K562 (cell line): ENCODE results near the gene PRKCB. TPM values are rescaled to one million over a fixed set of nuclear protein-coding genes. Genes with fewer than 3 reads are reported as not detected.
A peak's percentile ranks its signal among the peaks of the same experiment; 100 is the strongest.

Experiments
- CEBPB ChIP-seq: fragments of 450-650 bp; IDR thresholded peaks from 2 replicates; pipeline ENCODE4 v1.6.1; 2016; ENCODE audit warnings: missing genetic modification characterization, missing compliant biosample characterization
- CEBPG ChIP-seq, 3 experiments: fragments of 200-800 bp in 1 of 3; sonication (Bioruptor generic) in 1 of 3; sonication (generic) in 1 of 3; formaldehyde crosslinking in 1 of 3; IDR thresholded peaks in 2 of 3; conservative IDR thresholded peaks in 1 of 3; 2 replicates each; pipeline versions ENCODE4 v1.6.1 to v1.8.0; 2016 to 2022; ENCODE audit warnings: missing compliant biosample characterization in 2 of 3, missing genetic modification characterization in 2 of 3, mild to moderate bottlenecking in 1 of 3, missing genetic modification reagents in 1 of 3
- CXXC5 ChIP-seq: fragments of 250-450 bp; sonication (Bioruptor Pico); IDR thresholded peaks from 2 replicates; pipeline ENCODE4 v1.8.0; 2022; ENCODE audit warnings: inconsistent platforms, mild to moderate bottlenecking, moderate library complexity
- FOXM1 ChIP-seq, 2 experiments: fragments of 450-650 bp in 1 of 2; sonication (generic) in 1 of 2; formaldehyde crosslinking in 1 of 2; IDR thresholded peaks; 2 replicates each; pipeline versions ENCODE4 v1.6.1 to v1.9.0; 2017 to 2022; ENCODE audit warnings: low read depth in 2 of 2, mild to moderate bottlenecking in 2 of 2, missing genetic modification reagents in 1 of 2, moderate library complexity in 1 of 2
- GTF2A2 ChIP-seq: IDR thresholded peaks from 2 replicates; pipeline ENCODE4 v1.6.1; 2016; ENCODE audit warnings: mild to moderate bottlenecking, missing genetic modification characterization, missing compliant biosample characterization
- HES1 ChIP-seq: fragments of 450-650 bp; IDR thresholded peaks from 2 replicates; pipeline ENCODE4 v1.6.1; 2016; ENCODE audit warnings: low read depth, mild to moderate bottlenecking, moderate library complexity
- L3MBTL2 ChIP-seq: fragments of 450-650 bp; IDR thresholded peaks from 2 replicates; pipeline ENCODE4 v1.6.1; 2016; ENCODE audit warnings: mild to moderate bottlenecking, moderate library complexity
- MGA ChIP-seq: fragments of 450-650 bp; IDR thresholded peaks from 2 replicates; pipeline ENCODE4 v1.6.1; 2016; ENCODE audit warnings: mild to moderate bottlenecking, moderate library complexity
- NR2C1 ChIP-seq, 2 experiments: fragments of 450-650 bp; IDR thresholded peaks; 2 replicates each; pipeline ENCODE4 v1.6.1; 2017; ENCODE audit warnings: mild to moderate bottlenecking in 2 of 2, antibody characterized with exemption in 1 of 2, inconsistent platforms in 1 of 2, missing compliant biosample characterization in 1 of 2, missing genetic modification characterization in 1 of 2
- PBX2 ChIP-seq, 2 experiments: IDR thresholded peaks in 1 of 2; conservative IDR thresholded peaks in 1 of 2; 2 replicates each; pipeline ENCODE4 v1.6.1; 2016; ENCODE audit warnings: low read depth in 2 of 2, mild to moderate bottlenecking in 1 of 2, missing compliant biosample characterization in 1 of 2, missing genetic modification characterization in 1 of 2, moderate library complexity in 1 of 2
- ZNF24 ChIP-seq: fragments of 450-650 bp; IDR thresholded peaks from 2 replicates; pipeline ENCODE4 v1.6.1; 2016
- ZNF41 ChIP-seq: fragments of 250-450 bp; sonication (Bioruptor Pico); conservative IDR thresholded peaks from 2 replicates; pipeline ENCODE4 v1.4.0; 2020; ENCODE audit warnings: mild to moderate bottlenecking
- polyA plus RNA-seq, 8 experiments: library from polyadenylated mRNA; depleted of rRNA in 4 of 8; stranded (reverse) in 5 of 8; unstranded in 3 of 8; fragments of >200 nt; fragmentation: Nextera tagmentation in 2 of 8; fragmentation: Illumina TruSeq in 1 of 8; extraction: Ambion mirVana in 2 of 8; extraction: Trizol in 1 of 8; gene quantifications; 2 replicates each; pipeline versions ENCODE4 v1.2.1 to v1.2.3, GENCODE V29; 2011 to 2014; ENCODE audit warnings: inconsistent platforms in 1 of 8, missing spikeins in 1 of 8
- total RNA-seq, 7 experiments: library from RNA; depleted of rRNA in 6 of 7; stranded (reverse); fragments of >200 nt in 6 of 7; fragmentation: Illumina TruSeq in 2 of 7; extraction: Trizol in 2 of 7; gene quantifications; 2 replicates each; pipeline versions ENCODE4 v1.2.1 to v1.2.3, GENCODE V29; 2011 to 2021; ENCODE audit warnings: low replicate concordance in 1 of 7

Gene PRKCB
- total and polyA plus RNA-seq, 9 of the 15 experiments (the other 6 are each of a cell fraction or from before 2014, with no cell fraction given): 49.9 to 276 (median 148) TPM

GRCh38 chr16:24074574-24074973 is 238.8 kb downstream of the PRKCB start (continued):
- TF ChIP-seq MGA (peak; percentile 44; the same call in 1 of the 2 replicates), CXXC5 (peak; percentile 83), GTF2A2 (tag) (no peak), CEBPB (tag) (peak; percentile 48; the same call in 1 of the 2 replicates), NR2C1 (IDR thresholded peaks at IDR 0.05) (no peak), NR2C1 (tag; IDR thresholded peaks at IDR 0.05) (peak; percentile 45; the same call in 1 of the 2 replicates), FOXM1 (IDR thresholded peaks at IDR 0.05; ENCODE audit: low read depth) (peak; percentile 84), FOXM1 (CRISPR knock-in tag; IDR thresholded peaks at IDR 0.05; ENCODE audit: low read depth) (no peak), L3MBTL2 (peak; percentile 86), ZNF41 (CRISPR knock-in tag) (peak; percentile 54; the same call in 1 of the 2 replicates), CEBPG (CRISPR knock-in tag; IDR thresholded peaks at IDR 0.05) (peak; percentile 81), CEBPG (tag; conservative IDR thresholded peaks at IDR 0.05 in 1 of 2, IDR thresholded peaks at IDR 0.05 in 1 of 2) (peak; percentile 81 to 90), PBX2 (CRISPR knock-in tag; IDR thresholded peaks at IDR 0.05; ENCODE audit: low read depth) (no peak), PBX2 (tag; conservative IDR thresholded peaks at IDR 0.05; ENCODE audit: low read depth) (0 out of 2 replicates have a peak, but pooled peaks have one; percentile 9), HES1 (0 out of 2 replicates have a peak, but pooled peaks have one; percentile 29), ZNF24 (no peak)
